ENCODE results near the gene MPL.
A peak's percentile ranks its signal among the peaks of the same experiment; 100 is the strongest.

The MPL gene

DNA sequence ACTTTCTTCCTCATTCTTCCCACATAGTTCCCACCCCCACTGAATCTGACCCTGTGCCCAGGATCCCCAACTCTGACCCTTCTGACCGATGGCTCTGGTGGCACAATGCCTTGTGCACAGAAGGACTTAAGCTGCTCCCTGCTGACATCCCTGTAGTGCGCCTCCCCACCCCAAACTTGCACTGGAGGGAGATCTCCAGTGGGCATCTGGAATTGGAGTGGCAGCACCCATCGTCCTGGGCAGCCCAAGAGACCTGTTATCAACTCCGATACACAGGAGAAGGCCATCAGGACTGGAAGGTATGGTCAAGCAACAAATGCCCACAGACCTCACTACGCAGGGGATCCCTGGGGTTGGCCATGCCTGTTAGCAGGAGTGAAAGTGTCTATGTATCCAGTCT lies 9.0 kb downstream of the MPL start:
- TF ChIP-seq, protein P1, sequence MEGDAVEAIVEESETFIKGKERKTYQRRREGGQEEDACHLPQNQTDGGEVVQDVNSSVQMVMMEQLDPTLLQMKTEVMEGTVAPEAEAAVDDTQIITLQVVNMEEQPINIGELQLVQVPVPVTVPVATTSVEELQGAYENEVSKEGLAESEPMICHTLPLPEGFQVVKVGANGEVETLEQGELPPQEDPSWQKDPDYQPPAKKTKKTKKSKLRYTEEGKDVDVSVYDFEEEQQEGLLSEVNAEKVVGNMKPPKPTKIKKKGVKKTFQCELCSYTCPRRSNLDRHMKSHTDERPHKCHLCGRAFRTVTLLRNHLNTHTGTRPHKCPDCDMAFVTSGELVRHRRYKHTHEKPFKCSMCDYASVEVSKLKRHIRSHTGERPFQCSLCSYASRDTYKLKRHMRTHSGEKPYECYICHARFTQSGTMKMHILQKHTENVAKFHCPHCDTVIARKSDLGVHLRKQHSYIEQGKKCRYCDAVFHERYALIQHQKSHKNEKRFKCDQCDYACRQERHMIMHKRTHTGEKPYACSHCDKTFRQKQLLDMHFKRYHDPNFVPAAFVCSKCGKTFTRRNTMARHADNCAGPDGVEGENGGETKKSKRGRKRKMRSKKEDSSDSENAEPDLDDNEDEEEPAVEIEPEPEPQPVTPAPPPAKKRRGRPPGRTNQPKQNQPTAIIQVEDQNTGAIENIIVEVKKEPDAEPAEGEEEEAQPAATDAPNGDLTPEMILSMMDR (IDR thresholded peaks at IDR 0.05; ENCODE audit: insufficient read depth, low read depth, low read length, missing control alignments) = no peak
- no peak for DNase-seq (ENCODE audit: low read depth)
- H3K4me3 ChIP-seq (ENCODE audit: low read depth, low read length) = no peak overlapping the region

DNA sequence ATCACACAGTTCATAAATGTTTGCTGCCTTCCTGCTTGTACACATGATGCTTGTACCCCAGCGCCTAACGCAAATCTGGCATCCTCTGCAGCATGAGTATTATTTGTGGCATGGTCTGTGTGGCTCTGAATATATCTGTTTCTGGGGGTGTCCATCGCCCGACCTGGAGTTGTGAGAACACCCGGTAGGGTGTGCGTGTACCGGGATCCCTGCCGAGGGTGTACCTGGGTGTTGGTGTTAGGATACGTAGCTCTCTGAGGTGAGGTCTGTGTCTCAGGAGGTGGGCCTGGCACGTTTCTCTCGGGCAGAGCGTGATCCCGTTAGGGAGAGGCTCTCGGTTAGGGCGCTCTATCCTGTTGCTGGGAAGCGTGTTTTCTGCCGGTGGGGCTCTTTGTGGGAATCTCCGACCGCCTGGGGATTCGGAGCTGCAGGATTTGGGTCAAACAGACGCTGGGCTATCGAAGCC lies 10.8 kb downstream of the MPL start:
- no peak for DNase-seq (ENCODE audit: low read depth)
- TF ChIP-seq, protein P1 (IDR thresholded peaks at IDR 0.05; ENCODE audit: insufficient read depth, low read depth, low read length, missing control alignments) = no peak
- H3K4me3 ChIP-seq (ENCODE audit: low read depth, low read length) = peak overlapping the region; percentile 79

DNA sequence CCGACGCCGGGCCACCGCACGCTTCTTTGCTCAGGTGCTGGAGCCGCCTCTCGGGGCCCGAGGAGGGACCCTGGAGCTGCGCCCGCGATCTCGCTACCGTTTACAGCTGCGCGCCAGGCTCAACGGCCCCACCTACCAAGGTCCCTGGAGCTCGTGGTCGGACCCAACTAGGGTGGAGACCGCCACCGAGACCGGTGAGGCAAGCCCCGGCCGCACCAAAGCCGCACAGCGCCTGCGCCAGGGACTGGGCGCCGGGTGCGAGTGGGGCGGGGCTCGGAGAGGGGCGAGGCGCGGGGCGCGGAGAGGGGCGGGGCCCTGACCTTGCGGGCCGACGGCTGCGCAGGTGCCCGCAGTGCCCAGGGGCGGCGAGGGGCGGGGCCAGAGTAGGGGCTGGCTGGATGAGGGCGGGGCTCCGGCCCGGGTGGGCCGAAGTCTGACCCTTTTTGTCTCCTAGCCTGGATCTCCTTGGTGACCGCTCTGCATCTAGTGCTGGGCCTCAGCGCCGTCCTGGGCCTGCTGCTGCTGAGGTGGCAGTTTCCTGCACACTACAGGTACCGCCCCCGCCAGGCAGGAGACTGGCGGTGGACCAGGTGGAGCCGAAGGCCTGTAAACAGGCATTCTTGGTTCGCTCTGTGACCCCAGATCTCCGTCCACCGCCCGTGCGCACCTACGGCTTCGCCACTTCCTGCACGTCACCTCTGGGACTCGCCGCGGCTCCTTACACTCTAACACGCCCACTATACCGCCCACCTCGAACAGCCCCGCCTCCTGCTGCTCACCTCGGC lies 11.4 kb downstream of the MPL start:
- peak overlapping the region; percentile 79 for H3K4me3 ChIP-seq (ENCODE audit: low read depth, low read length)
- TF ChIP-seq, protein P1 (IDR thresholded peaks at IDR 0.05; ENCODE audit: insufficient read depth, low read depth, low read length, missing control alignments) = no peak
- peak; percentile 93 for DNase-seq (ENCODE audit: low read depth)

DNA sequence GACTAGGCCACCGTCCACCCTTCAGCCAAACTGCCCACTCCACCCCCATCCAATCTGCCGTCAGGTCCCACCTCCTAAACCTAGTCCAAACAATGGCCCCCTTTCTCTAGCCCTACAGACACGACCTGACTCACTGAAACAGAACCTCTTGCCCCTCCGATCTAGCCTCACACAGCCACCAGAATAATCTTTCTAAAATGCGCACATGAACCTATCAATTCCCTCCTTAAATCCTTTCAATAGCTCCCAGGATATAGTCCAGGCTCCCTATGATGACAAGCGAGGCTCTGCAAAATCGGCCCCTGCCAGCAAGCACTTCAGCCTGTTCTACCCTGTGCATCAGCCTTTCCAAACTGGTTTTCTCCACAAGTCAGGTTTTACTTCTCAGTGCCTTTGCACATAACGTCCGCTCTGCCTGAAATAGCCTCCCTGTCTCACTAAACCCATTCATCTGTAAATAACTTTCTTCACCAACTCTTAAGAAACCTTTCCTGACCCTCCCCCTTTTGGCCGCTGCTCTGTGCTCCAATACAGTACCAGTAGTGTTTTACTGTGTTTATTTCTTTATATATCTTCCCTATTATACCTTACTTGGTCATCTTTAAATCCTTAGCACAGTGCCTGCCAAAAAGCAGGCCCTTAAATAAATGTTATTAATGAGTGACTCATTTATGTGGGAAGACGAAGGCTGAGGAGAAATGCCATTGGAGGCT lies 12.1 kb downstream of the MPL start:
- peak overlapping the region; percentile 79 for H3K4me3 ChIP-seq (ENCODE audit: low read depth, low read length)
- TF ChIP-seq, protein P1 (IDR thresholded peaks at IDR 0.05; ENCODE audit: insufficient read depth, low read depth, low read length, missing control alignments) = no peak
- DNase-seq (ENCODE audit: low read depth) = peak; percentile 63

DNA sequence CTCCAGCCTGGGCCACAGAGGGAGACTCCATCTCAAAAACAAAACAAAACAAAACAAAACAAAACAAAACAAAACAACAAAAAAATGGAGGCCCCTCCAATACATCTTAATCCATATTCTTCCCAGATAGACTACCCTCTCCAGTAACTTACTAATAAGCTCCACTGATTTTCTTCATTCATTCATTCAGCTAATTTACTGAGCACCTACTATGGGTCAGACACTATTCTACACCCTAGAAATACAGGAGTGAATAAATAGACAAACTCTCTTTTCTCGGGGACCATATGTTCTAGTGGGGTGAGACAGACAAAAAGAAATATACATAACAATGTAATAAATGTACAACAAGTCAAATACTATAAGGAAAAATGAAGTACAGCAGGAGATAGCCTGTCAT lies 13.4 kb downstream of the MPL start:
- DNase-seq (ENCODE audit: low read depth) = no peak
- TF ChIP-seq, protein P1 (IDR thresholded peaks at IDR 0.05; ENCODE audit: insufficient read depth, low read depth, low read length, missing control alignments) = no peak
- H3K4me3 ChIP-seq (ENCODE audit: low read depth, low read length) = no peak overlapping the region

DNA sequence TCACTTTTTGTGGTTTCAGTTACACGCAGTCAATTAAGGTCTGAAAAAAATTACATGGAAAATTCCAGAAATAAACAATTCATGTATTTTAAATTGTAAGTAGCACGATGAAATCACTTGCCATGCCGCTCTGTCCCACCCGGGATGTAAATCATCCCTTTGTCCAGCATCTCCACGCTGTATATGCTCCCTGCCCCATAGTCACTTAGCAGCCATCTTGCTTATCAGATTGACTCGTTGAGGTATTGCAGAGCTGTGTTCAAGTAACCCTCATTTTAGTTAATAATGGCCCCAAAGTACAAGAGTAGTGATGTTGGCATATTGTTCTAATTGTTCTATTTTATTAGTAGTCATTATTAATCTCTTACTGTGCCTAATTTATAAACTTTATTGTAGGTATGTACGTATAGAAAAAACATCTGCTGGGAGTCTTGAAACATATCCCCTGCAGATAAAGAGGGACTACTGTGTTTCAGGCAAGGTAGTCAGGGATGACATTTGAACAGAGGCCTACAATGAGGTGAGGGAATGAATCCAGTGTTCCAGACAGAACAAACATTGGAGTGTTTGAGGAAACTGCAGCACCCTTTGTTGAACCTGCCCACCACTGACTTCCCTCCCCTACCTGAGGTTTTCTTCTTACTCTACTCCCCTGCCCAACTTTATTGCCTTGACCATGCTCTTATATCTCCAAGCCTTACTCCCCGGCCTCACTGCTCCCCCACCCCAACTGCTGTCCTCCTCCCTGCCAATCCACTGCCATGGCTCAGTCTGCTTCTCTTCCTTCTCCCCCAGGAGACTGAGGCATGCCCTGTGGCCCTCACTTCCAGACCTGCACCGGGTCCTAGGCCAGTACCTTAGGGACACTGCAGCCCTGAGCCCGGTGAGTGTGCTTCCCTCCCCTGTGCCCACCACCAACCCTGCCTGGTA lies 14.1 kb downstream of the MPL start:
- TF ChIP-seq, protein P1 (IDR thresholded peaks at IDR 0.05; ENCODE audit: insufficient read depth, low read depth, low read length, missing control alignments) = no peak
- DNase-seq (ENCODE audit: low read depth) = no peak

More for the DNA sequence above, 14.1 kb downstream of the MPL start:
- no peak overlapping the region for H3K4me3 ChIP-seq (ENCODE audit: low read depth, low read length)
